ENCODE data around the gene ELSPBP1. TPM values are rescaled to one million over a fixed set of nuclear protein-coding genes. Genes with fewer than 3 reads are reported as not detected.
A peak's percentile ranks its signal among the peaks of the same experiment; 100 is the strongest.
"Not testable (repeated sequence)": the region's sequence is repeated elsewhere in the genome, so short reads cannot be mapped to it uniquely, and the experiment has no call there.

The ELSPBP1 gene
- not detected in 2 replicates for total RNA-seq

DNA sequence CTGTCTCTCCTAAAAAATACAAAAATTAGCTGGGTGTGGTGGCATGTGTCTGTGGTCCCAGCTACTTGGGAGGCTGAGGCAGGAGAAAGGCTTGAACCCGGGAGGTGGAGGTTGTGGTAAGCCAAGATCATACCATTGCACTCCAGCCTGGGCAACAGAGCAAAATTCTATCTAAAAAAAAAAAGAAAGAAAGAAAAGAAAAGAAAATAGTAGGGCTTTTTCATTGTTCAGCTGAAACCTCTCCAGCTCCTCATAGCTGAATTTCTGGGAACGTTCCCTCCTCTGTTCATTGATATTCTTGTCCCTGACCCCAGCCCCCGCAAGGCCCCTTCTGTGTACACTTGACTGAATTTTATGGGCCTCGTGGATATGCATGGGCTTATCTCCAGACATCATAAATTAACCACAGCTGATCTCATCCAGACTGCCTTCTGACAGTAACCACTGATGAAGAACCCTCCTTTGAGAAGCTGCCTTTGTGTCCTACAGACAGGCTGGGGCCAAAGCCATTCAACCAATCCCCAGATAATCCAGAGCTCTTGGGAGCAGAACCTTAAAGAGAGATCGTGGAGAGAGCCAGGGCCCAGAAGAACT is at the start of gene ELSPBP1:
Gene ELSPBP1, plus strand, starts transcription at position 424 of the 594 bp plus-strand sequence. CDS start 14,036 bp downstream, outside the sequence.
- peak; percentile 25 for DNase-seq (ENCODE audit: low read depth)

DNA sequence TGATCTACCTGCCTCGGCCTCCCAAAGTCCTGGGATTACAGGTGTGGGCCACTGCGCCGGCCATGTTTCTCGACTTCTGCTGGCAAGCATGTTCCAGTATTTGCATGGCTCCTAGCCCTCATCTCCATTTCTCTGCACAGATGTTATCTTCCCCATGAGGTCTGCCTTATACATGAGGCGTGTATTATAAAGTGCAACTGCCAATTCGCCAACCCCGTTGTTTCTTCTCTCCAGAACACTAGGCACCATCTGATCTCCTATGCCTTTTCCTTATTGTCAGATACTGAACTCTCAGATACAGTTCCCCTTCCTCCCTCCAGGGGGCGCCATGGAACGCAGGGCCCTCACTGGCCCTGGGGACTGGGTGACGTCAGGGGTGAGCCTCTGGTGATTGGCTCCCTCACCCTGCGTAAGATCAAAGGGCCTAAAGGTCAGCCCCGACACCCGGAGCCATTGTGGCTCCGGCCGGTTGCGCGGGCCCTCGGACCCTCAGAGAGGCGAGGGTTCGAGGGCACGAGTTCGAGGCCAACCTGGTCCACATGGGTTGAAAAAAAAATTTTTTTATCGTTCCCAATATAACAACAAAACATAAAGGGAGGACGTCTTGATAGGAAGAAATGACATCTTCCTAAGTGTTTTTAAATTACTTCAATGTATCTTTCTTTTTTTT is 44.4 kb upstream of the ELSPBP1 start:
- not testable (repeated sequence) for DNase-seq (ENCODE audit: low read depth)

DNA sequence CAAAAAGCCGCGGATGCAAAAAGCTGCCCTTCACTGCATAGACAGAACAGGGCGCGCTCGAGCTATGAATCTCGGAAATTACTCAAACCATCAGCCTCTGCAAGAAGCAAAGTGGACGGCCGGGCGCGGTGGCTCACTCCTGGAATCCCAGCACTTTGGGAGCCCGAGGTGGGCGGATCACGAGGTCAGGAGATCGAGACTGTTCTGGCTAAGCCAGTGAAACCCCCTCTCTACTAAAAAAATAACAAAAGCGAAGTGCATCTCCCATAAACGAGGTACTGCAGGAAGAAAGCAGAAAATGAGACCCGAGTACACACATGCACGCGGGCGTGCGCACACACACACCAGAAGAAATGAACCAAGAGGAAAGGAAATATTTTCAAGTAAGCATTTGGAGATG is 42.3 kb upstream of the ELSPBP1 start:
- not testable (repeated sequence) for DNase-seq (ENCODE audit: low read depth)

DNA sequence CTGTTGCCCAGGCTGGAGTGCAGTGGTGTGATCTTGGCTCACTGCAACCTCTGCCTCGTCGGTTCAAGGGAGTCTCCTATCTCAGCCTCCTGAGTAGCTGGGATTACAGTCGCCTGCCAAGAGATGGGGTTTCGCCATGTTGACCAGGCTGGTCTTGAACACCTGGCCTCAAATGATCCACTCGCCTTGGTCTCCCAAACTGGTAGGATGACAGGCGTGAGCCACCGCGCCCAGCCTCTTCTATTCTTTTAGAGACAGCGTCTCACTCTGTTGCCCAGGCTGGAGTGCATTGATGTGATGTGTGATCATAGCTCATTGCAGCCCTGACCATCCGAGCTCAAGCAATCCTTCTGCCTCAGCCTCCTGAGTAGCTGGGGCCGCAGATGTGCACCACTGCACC is 38.5 kb upstream of the ELSPBP1 start:
- not testable (repeated sequence) for DNase-seq (ENCODE audit: low read depth)

DNA sequence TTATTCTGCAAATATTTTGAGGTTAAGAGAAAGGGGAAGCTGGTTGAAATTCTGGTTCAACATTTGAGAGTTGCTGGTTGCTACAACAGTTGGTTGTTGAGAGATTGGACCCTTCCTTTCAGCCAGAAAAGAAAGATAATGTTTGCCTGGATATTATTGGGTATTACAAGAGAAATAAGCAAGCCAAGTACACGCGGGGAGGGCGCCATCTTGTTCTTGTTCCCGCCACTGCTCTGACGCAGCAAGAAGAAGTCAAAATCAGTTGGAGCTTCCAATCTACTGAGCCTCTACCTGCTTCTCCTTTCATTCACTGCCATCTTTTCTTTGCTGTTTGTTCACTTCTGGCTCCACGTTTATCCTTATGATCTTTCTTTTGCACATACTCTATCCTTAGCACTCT is 20.9 kb upstream of the ELSPBP1 start:
- DNase-seq (ENCODE audit: low read depth) = no peak

DNA sequence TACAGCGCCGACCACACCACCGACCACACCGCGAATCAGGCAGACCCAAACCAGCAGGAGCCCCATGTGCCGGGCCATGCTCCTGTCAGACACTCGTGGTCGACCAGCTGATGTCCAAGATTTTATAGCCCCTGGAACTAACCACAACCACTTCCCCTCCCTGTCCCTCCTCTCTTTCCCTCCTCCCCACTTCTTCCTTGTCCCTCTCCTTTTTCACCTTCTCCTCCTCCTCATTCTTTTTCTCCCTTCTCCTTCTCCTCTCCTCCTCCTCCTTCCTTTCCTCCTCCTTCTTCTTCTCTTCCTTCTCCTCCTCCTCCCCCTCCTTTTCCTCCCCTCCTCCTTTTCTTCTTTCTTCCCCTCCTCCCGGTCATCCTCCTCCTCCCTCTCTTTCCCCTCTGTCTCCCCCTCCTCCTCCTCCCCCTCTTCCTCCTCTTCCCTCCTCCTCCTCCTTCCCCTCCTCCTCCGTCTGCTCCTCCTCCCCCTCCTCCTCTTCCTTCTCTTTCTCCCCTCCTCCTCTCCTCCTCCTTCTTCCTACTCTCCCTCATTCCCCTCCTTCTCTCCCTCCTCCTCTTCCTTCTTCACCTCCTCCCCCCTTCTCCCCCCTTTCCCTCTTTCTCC is 3.1 kb upstream of the ELSPBP1 start:
- DNase-seq (ENCODE audit: low read depth) = no peak

DNA sequence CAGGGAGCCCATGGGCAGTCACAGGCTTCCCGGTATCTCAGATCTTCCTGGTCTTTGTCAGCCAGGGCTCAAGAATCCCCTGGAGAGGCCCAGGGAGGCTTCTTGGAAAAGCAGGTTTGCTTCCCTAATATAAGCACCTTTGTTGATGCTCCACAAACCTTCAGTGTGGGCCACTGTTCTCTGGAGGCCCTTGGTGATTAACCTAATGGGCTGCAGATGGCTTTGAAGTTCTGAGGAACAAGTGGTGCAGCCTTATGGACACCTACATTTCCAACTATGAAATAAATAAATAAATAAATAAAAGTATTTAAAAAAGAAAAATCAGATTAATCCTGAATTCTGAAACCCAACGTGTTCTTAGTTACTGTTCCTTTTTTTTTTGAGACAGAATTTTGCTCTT is 2.4 kb upstream of the ELSPBP1 start, which contains the start of gene BSPH1:
Gene BSPH1, minus strand, starts transcription at position 101 of the 400 bp plus-strand sequence. Its CDS starts 89 bp downstream, at position 12.
- DNase-seq (ENCODE audit: low read depth) = no peak

DNA sequence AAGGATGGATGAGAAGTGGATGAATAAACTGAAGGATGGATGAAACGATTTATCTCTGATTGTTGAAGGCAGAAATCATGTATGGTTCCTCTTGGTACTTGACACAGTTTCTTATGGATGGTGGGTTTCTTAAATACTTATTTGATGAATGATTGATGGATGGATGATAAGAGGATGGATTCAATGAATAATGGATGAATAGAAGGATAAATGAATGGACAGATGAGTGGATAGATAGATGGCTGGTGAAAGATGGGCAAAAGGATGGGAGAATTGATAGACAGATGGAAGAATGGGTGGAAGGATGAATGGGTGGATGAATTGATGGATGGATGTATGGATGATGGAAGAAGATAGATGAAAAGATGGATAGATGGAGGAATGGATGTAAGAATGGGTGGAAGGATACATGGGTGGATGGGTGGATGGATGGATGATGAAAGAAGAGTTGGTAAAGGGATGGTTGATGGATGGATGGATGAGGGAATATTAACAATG is 1.8 kb downstream of the ELSPBP1 start:
- no peak for DNase-seq (ENCODE audit: low read depth)

DNA sequence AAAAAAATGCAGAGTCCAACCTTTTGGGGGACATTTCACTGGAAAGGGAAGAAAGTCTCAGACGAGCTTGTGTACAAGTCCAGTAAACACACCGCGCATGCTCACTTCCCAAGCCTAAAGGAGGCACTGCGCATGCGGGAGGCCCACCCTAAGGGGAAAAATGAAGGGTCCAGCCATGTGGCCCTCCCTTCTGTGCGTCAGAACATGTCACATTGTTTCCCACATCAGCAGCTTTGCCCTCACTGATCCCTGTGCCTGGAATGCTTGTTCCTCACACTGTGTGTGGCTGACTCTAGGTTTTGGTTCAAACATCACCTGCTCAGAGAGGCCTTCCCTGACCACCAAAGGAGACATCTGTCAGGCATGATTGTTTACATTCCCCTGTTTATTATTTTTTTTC is 4.4 kb downstream of the ELSPBP1 start:
- DNase-seq (ENCODE audit: low read depth) = no peak

DNA sequence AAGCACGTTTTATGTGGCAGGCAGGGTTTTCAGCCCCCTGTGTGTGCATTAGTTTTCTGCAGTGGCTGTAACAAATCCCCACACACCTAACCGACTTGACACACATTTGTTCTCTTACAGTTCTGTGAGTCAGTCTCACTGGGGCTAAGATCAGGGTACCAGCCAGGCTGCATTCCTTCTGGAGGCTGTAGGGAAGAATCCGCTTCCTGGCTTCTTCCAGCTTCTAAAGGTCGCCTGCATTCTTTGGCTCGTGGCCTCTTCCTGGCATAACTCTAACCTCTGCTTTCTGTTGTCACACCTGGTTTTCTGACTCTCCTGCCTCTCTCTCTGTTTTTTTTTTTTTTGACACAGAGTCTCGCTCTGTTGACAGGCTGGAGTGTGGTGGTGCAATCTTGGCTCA is 6.4 kb downstream of the ELSPBP1 start:
- DNase-seq (ENCODE audit: low read depth) = no peak

DNA sequence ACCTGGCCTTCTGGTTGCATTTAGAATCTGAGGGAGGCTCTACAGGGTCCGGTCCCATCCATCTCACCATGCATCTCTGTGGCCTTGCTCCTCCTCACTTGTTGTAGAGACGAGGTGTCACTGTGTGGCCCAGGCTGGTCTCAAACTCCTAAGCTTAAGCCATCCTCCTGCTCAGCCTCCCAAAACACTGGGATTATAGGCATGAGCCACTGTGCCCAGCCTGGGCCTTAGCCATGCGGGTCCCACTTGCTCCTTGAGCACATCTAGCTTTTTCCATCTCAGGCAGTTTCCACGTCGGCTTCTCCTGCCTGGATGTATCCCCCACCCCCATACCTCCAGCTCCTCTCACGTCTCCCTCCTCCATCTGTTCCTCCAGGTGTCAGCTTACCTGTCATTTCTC is 9.8 kb downstream of the ELSPBP1 start:
- DNase-seq (ENCODE audit: low read depth) = no peak

DNA sequence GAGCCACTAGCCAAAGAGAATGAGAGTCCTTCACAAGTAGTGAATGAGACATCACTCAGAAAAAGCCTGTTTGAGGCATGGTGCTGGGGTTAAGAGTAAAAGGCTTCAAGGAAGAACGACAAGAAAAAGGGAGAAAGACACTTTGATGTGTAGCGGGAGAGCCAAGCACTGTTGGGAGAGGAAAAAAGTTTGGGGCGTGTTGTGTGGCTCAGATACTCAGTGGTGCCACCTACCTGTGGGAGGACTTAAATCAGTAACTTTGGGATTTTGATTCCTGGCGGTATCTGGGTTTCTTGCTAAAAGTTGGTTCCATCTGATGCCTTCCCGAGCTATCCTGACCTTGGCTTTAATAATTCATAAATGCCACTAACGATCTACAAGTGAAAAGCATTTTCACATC is 12.3 kb downstream of the ELSPBP1 start:
- no peak for DNase-seq (ENCODE audit: low read depth)

DNA sequence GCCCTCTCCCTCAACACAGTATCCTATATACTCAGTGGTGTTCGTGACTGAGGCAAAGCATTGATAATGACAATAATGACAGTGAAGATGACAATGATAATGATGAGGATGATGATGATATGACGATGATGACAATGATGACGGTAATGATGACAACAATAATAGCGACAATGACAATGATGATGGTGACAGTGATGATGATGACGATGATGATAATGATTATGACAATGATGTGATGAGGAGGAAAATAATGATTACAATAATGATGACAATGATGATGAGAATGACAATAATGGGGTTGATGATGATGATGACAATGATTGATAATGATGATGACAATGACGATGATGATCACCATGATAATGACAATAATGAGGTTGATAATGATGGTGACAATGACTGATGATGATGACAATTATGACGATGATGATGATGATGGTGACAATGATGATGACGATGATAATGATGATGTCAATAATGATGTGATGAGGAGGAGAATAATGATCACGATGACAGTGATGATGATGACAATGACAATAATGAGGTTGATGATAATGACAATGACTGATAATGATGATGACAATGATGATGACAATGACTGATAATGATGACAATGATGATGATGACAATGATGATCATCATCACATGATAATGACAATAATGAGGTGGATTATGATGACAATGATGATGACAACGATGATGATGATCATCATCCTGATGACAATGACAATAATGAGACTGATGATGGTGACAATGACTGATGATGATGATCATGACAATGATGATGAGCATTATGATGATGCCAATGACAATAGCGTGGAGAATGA is 16.7 kb downstream of the ELSPBP1 start:
- no peak for DNase-seq (ENCODE audit: low read depth)

DNA sequence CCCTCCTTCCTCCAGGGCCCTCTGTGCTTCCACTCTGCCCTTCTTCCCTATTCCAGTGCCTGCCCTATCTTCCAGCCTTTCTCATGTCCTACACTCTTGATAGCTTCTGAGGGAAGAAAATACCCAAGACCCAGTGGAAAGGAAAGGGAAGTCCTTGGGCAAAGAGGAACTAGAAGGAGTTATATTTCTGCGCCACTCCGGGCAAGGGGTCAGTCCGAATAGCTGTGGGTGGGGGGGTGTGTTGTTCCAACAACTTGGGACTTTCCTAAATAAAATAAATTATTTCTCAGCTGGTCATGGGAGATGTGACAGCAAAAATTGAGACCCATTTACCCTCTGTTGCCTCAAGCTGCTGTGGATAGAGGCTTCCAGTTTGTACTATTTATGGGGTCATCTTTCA is 26.3 kb downstream of the ELSPBP1 start:
- DNase-seq (ENCODE audit: low read depth) = no peak

DNA sequence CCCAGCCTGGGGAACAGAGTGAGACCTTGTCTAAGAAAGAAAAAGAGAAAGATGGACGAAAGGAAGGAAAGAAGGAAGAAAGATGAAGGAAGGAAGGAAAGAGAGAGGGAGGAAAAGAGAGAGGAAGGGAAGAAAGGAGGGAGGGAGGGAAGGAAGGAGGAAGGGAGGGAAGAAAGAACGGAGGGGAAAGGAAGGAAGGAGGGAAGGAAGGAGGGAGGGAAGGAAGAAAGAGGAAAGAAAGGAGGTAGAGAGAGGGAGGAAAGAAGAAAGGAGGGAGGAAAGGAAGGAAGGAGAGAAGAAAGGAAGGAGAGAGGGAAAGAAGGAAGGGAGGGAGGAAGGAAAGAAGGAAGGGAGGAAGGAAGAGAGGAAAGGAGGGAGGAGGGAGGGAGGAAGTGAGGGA is 28.6 kb downstream of the ELSPBP1 start:
- DNase-seq (ENCODE audit: low read depth) = no peak

DNA sequence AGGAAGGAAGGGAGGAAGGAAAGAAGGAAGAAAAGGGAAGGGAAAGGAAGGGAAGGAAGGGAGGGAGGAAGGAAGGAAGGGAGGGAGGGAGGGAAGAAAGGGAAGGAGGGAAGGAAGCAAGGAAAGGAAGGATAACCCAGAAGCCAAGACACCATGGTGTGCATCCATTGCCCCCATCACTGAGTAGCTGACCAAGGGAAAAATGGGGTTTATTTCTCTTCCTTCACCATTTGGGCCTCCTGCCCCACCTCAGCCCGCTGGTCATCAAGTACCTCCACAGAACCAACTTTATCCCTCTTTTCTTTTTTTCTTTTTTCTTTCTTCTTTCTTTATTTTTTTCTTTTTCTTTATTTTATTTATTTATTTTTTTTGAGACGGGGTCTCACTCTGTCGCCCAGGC is 29.1 kb downstream of the ELSPBP1 start:
- no peak for DNase-seq (ENCODE audit: low read depth)

DNA sequence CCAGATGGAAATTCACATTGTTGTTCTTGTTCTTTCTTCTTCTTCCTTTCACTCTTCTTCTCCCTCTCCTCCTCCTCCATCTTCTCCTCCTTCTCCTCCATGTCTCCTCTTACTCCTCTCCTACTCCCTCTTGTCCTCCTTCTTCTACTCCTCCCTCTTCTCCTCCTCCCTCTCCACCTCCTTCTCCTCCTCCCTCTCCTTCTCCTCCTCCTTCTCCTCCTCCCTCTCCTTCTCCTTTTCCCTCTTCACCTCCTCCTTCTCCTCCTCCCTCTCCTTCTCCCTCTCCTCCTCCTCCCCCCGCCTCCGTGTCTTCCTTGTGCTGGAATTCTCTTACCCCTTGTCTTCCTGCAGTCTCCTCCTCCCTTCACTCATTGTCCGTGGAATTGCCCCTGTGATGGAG is 31.0 kb downstream of the ELSPBP1 start:
- DNase-seq (ENCODE audit: low read depth) = no peak

DNA sequence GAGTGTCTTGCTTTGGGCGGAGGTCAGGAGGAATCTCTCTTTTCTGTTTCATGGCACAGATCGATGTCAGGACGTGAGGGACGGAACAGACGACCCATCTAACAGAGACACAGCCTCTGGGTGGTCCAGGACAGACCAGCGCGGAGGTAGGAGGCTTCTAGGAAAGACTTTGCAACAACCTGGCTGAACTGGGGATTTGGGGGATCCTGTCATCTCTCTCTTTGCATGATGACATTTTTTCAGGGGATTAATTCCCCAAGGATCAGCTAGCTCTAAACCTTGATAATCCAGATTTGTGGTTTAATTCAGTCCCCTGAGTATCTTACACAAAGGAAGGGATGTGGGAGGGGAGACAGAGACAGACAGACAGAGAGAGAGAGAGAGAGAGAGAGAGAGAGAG is 35.0 kb downstream of the ELSPBP1 start:
- no peak for DNase-seq (ENCODE audit: low read depth)

DNA sequence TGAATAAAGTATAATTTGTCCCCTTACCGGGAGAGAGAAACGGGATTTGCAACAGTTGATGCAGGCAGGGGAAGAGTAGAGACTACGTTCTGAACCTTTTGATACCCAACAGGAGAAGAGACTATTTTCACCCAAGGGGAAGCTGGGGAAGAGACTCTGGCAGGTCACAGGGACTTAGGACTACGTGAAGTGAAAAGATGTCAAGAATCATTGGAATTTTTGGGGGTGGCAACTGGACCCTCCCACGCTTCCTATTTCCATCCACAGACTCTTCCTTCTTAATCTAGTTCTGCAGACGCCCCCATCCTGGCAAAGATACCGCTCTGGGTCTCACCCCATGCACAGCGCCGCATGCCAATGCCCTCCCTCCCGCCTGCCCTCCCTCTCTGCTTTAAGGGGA is 35.6 kb downstream of the ELSPBP1 start:
- DNase-seq (ENCODE audit: low read depth) = no peak

DNA sequence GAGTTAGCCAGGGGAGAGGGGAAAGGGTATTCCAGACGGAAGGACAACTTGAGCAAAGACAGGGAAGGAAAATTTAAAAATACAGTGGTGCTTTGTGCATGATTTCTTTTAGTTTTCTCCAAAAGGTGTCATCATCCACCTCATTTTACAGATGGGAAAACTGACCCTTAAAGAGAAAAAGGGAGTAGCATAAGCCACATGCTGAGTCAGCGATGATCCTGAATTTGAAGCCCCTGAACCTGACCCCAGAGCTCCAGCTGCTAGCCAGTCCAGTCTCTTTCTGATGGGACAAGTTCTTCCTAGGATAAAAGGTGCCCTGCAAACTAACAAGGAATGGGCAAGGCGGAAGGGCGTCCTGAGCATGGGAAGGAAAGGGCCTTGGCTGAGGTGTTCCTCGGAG is 39.2 kb downstream of the ELSPBP1 start:
- DNase-seq (ENCODE audit: low read depth) = no peak

DNA sequence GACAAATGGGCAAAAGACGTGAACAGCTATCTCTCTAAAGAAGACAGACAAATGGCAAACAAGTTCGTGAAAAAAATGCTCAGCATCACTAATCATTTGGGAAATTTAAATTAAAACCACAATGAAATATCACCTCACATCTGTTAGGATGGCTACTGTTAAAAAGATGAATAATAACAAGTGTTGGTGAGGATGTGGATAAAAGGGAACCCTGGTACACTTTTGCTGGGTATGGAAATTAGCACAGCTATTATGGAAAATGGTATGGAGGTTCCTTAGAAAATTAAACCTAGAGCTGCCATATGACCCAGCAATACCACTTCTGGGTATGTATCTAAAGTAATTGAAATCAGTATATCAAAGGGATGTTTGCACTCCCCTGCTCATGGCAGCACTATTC is 42.3 kb downstream of the ELSPBP1 start:
- no peak for DNase-seq (ENCODE audit: low read depth)

DNA sequence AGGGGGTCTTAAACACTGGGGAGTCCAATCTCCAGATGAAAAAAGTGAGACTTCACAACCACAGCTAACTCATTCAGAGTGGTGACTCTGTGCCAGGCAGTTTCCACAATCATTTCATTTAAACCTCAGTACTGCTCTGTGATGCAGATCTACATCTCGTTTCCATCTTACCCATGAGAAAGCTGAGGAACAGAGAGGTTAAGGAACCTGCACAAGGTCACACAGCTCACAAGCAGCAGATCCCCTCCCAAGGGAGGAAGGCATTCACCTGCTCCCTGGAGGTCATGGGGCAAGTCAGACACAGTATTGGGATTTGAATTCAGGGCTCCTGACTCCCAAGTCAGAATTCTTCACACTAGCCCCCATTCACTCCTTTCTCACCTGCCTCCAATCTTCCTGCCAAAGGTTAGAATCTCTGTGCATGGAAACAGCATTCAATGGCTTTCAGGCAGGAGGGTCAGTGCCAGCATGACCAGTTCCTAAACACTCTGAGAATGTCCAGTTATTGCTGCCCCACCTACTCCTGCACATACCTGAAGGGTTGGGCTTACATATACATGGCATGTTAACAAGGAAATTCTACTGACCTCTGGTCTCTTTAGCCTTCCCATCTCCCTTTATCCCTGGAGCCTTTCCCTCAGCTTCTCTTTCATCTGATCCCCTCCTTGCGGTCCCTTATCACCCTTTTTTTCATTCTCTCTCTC is 47.6 kb downstream of the ELSPBP1 start:
- no peak for DNase-seq (ENCODE audit: low read depth)

Data from renal cortical epithelial cell (primary cell).